ENCODE results near the gene TTLL6.

The TTLL6 gene

DNA sequence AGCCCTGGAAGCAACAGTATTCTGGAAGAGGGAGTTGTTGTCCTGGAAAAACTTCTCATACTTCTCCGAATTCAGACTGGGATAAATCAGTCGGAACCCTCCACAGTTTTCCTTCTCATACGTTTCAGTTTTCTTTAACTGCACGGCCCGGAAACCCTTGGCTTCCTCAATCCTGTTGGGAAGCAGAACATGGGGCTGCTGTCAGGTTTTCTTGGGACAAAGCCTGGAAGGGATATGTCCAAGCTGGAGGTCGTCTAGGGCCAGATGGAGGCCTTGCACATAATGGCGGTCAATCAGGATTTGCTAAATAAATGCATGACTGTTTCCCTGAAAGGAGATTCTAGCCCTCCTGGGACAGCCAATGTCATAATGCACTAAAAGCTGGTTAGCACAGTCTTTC, 29.2 kb downstream of the TTLL6 start:
- Histone ChIP-seq H3K9me2 (replicated peaks; ENCODE audit: low read depth, low read length) (no peaks in the 10 kb centered on the region), H3K9ac (ENCODE audit: low read depth, low read length, poor library complexity, severe bottlenecking) (no peak overlapping the region), H3K4me2 (ENCODE audit: low read depth, low read length, poor library complexity, severe bottlenecking) (no peak overlapping the region), H3K36me3 (ENCODE audit: insufficient read depth, low read length) (no peaks in the 10 kb centered on the region), H3K9me3 (ENCODE audit: insufficient read depth, low read depth, low read length) (no peaks in the 10 kb centered on the region), H3K4me3 (ENCODE audit: low read length, poor library complexity, severe bottlenecking) (no peak overlapping the region), H3F3A (ENCODE audit: low read depth) (no peaks in the 10 kb centered on the region), H3K79me2 (ENCODE audit: insufficient read depth, low read length) (no peaks in the 10 kb centered on the region), H4K20me1 (ENCODE audit: insufficient read depth, low read length, poor library complexity, severe bottlenecking) (no peaks in the 10 kb centered on the region), H3K4me1 (ENCODE audit: insufficient read depth, low read length, poor library complexity, severe bottlenecking) (peaks cover 3% of the 10 kb centered on the region), H2AFZ (ENCODE audit: low read length) (no peak overlapping the region), H3K27me3 (ENCODE audit: insufficient read depth, low read length, poor library complexity, severe bottlenecking) (no peaks in the 10 kb centered on the region)
- TF ChIP-seq EZH2phosphoT487 (IDR thresholded peaks at IDR 0.05; ENCODE audit: borderline replicate concordance), result no peak
- TF ChIP-seq CTCF (conservative IDR thresholded peaks at IDR 0.05; ENCODE audit: low read length), result no peak

DNA sequence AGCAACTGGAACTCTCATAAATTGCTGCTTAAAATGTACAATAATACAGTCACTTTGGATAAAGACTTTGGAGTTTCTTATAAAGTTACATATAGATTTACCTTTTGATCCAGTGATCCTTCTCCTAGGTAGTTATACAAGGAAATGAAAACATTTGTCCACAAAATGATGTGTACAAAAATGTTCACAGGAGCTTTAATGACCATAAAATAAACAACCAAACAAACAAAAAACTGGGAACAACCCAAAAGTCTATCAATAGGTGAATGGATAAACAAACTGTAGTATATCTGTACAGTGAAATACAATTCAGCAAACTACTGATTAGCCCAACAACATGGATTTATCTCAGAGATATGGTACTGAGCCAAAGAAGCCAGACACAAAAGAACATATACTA, 37.6 kb downstream of the TTLL6 start:
- no peak for TF ChIP-seq EZH2phosphoT487 (IDR thresholded peaks at IDR 0.05; ENCODE audit: borderline replicate concordance)
- TF ChIP-seq CTCF (conservative IDR thresholded peaks at IDR 0.05; ENCODE audit: low read length), result no peak
- no peaks in the 10 kb centered on the region for H3K9me3 ChIP-seq (ENCODE audit: insufficient read depth, low read depth, low read length)
- H3K9me2 ChIP-seq (replicated peaks; ENCODE audit: low read depth, low read length), result no peaks in the 10 kb centered on the region
- H2AFZ ChIP-seq (ENCODE audit: low read length), result no peak overlapping the region
- no peaks in the 10 kb centered on the region for H3K27me3 ChIP-seq (ENCODE audit: insufficient read depth, low read length, poor library complexity, severe bottlenecking)
- no peaks in the 10 kb centered on the region for H4K20me1 ChIP-seq (ENCODE audit: insufficient read depth, low read length, poor library complexity, severe bottlenecking)
- H3K79me2 ChIP-seq (ENCODE audit: insufficient read depth, low read length), result no peaks in the 10 kb centered on the region
- H3K9ac ChIP-seq (ENCODE audit: low read depth, low read length, poor library complexity, severe bottlenecking), result no peak overlapping the region
- no peaks in the 10 kb centered on the region for H3K36me3 ChIP-seq (ENCODE audit: insufficient read depth, low read length)
- H3K4me2 ChIP-seq (ENCODE audit: low read depth, low read length, poor library complexity, severe bottlenecking), result no peak overlapping the region
- H3K4me1 ChIP-seq (ENCODE audit: insufficient read depth, low read length, poor library complexity, severe bottlenecking), result peaks cover 5% of the 10 kb centered on the region
- no peak overlapping the region for H3K4me3 ChIP-seq (ENCODE audit: low read length, poor library complexity, severe bottlenecking)
- no peaks in the 10 kb centered on the region for H3F3A ChIP-seq (ENCODE audit: low read depth)

GRCh38 chr17:48776602-48777001, 40.4 kb downstream of the TTLL6 start:
- TF ChIP-seq EZH2phosphoT487 (IDR thresholded peaks at IDR 0.05; ENCODE audit: borderline replicate concordance) (no peak), CTCF (conservative IDR thresholded peaks at IDR 0.05; ENCODE audit: low read length) (no peak)
- Histone ChIP-seq H4K20me1 (ENCODE audit: insufficient read depth, low read length, poor library complexity, severe bottlenecking) (no peaks in the 10 kb centered on the region), H3K9ac (ENCODE audit: low read depth, low read length, poor library complexity, severe bottlenecking) (no peak overlapping the region), H3K27me3 (ENCODE audit: insufficient read depth, low read length, poor library complexity, severe bottlenecking) (no peaks in the 10 kb centered on the region), H3K9me3 (ENCODE audit: insufficient read depth, low read depth, low read length) (no peaks in the 10 kb centered on the region), H3K9me2 (replicated peaks; ENCODE audit: low read depth, low read length) (no peaks in the 10 kb centered on the region), H3K4me1 (ENCODE audit: insufficient read depth, low read length, poor library complexity, severe bottlenecking) (peaks cover 9% of the 10 kb centered on the region), H3K4me3 (ENCODE audit: low read length, poor library complexity, severe bottlenecking) (no peak overlapping the region), H3K4me2 (ENCODE audit: low read depth, low read length, poor library complexity, severe bottlenecking) (no peak overlapping the region), H3F3A (ENCODE audit: low read depth) (no peaks in the 10 kb centered on the region), H3K79me2 (ENCODE audit: insufficient read depth, low read length) (no peaks in the 10 kb centered on the region), H3K36me3 (ENCODE audit: insufficient read depth, low read length) (no peaks in the 10 kb centered on the region), H2AFZ (ENCODE audit: low read length) (no peak overlapping the region)

All from Loucy (cell line).